HuH-7 (cell line): ENCODE results near the gene SH3GL3.

Experiments
- DNase-seq: peaks from one replicate; pipeline ENCODE4 v3.0.0; 2011; ENCODE audit warnings: low spot score

SH3GL3 gene

GRCh38 chr15:83612898-83613635, 165.9 kb downstream of the SH3GL3 start:
- DNase-seq: no peak

GRCh38 chr15:83613714-83614113, 166.6 kb downstream of the SH3GL3 start:
- no peak for DNase-seq

- no peak for DNase-seq
Observed at GRCh38 chr15:83616840-83617239, 169.7 kb downstream of the SH3GL3 start.

GRCh38 chr15:83626171-83626802, 179.1 kb downstream of the SH3GL3 start:
- DNase-seq: no peak

GRCh38 chr15:83631534-83631933, 184.4 kb downstream of the SH3GL3 start:
- DNase-seq: no peak

- DNase-seq: no peak
Observed at GRCh38 chr15:83643201-83643600, 196.1 kb downstream of the SH3GL3 start.

GRCh38 chr15:83644439-83644838, 197.3 kb downstream of the SH3GL3 start:
- DNase-seq: no peak

- DNase-seq: no peak
Observed at GRCh38 chr15:83650831-83651230, 203.7 kb downstream of the SH3GL3 start.

- no peak for DNase-seq
Observed at GRCh38 chr15:83651541-83651940, 204.4 kb downstream of the SH3GL3 start.

GRCh38 chr15:83652626-83653204, 205.6 kb downstream of the SH3GL3 start:
- DNase-seq: no peak

GRCh38 chr15:83653288-83653638, 206.1 kb downstream of the SH3GL3 start:
- no peak for DNase-seq

GRCh38 chr15:83653639-83654378, 206.7 kb downstream of the SH3GL3 start, which contains the start of gene ADAMTSL3:
TSS of gene ADAMTSL3 (plus strand) at chr15:83654123. CDS start at chr15:83655762, 1,639 bp downstream.
- no peak for DNase-seq

GRCh38 chr15:83654379-83655236, 207.5 kb downstream of the SH3GL3 start:
- DNase-seq: no peak

GRCh38 chr15:83655237-83655616, 208.1 kb downstream of the SH3GL3 start:
- DNase-seq: no peak

- DNase-seq: no peak
Observed at GRCh38 chr15:83656192-83656591, 209.1 kb downstream of the SH3GL3 start.

- DNase-seq: peak; percentile 69
Observed at GRCh38 chr15:83656943-83657528, 209.9 kb downstream of the SH3GL3 start.

- DNase-seq: no peak
Observed at GRCh38 chr15:83657549-83657948, 210.4 kb downstream of the SH3GL3 start.

- no peak for DNase-seq
Observed at GRCh38 chr15:83658430-83659416, 211.6 kb downstream of the SH3GL3 start.

GRCh38 chr15:83659417-83659812, 212.3 kb downstream of the SH3GL3 start:
- DNase-seq: no peak

GRCh38 chr15:83665480-83665879, 218.3 kb downstream of the SH3GL3 start:
- DNase-seq: no peak
